Measurements from ENCODE around the gene NRIP1. TPM values are rescaled to one million over a fixed set of nuclear protein-coding genes. Genes with fewer than 3 reads are reported as not detected.

NRIP1 gene
- total and polyA plus RNA-seq, 2 of the 8 experiments (the other 6 are each of a cell fraction or from before 2014, with no cell fraction given), result 1.5 to 9.3 TPM

GRCh38 chr21:14923468-14923867, 141.3 kb downstream of the NRIP1 start:
- CTCF ChIA-PET (ENCODE audit: partially characterized antibody), result no interaction called here
- DNase-seq (ENCODE audit: low read depth in 1 of 2, low spot score in 2 of 2), result no peak

More at GRCh38 chr21:14923468-14923867, 141.3 kb downstream of the NRIP1 start:
- H3K14ac ChIP-seq (ENCODE audit: insufficient read length), result no peak overlapping the region
- H3K56ac ChIP-seq (replicated peaks; ENCODE audit: insufficient read length, low read depth, low read length), result no peak overlapping the region
- H3K27me3 ChIP-seq (replicated peaks in 1 of 4; ENCODE audit: control insufficient read depth in 3 of 4, extremely low read depth in 1 of 4, insufficient read depth in 3 of 4, low read length in 3 of 4), result no peaks in the 10 kb centered on the region
- H3K18ac ChIP-seq (ENCODE audit: extremely low read depth, low read length), result no peak overlapping the region
- no peak overlapping the region for H2BK12ac ChIP-seq (ENCODE audit: low read depth, low read length)
- FAIRE-seq, result no peak
- no peak overlapping the region for H4K8ac ChIP-seq (ENCODE audit: extremely low read depth, insufficient read depth, low read length)
- no peak overlapping the region for H2BK120ac ChIP-seq (replicated peaks; ENCODE audit: low read depth, low read length)
- H3K23me2 ChIP-seq (ENCODE audit: low read depth, low read length), result no peaks in the 10 kb centered on the region
- H3K4me1 ChIP-seq (replicated peaks in 1 of 4; ENCODE audit: control insufficient read depth in 3 of 4, insufficient read depth in 4 of 4, low read length in 3 of 4), result peaks cover 0 to 1% (median 0%) of the 10 kb centered on the region in 4 experiments; a peak in 1 of 7 replicates
- no peak overlapping the region for H3K4ac ChIP-seq (replicated peaks; ENCODE audit: insufficient read length, low read depth, low read length)
- POLR2A ChIA-PET (ENCODE audit: partially characterized antibody), result no interaction called here
- H2BK20ac ChIP-seq (ENCODE audit: low read length), result no peak overlapping the region
- H2BK15ac ChIP-seq (ENCODE audit: low read length), result no peak overlapping the region
- no peak overlapping the region for H3K23ac ChIP-seq (ENCODE audit: insufficient read length)
- no peaks in the 10 kb centered on the region for H4K20me1 ChIP-seq (replicated peaks in 1 of 2; ENCODE audit: control insufficient read depth in 1 of 2, insufficient read depth in 2 of 2, low read length in 2 of 2)
- H3K79me2 ChIP-seq (ENCODE audit: control insufficient read depth in 1 of 2, insufficient read depth in 2 of 2, low read length in 2 of 2), result no peaks in the 10 kb centered on the region
- WGBS, 2 experiments (ENCODE audit: extremely low coverage in 1 of 2, insufficient coverage in 1 of 2, insufficient read length in 1 of 2, insufficient replicate concordance in 2 of 2, low coverage in 1 of 2, low lambda C conversion rate in 2 of 2, missing lambda C conversion rate in 1 of 2), result 95% methylated on average over 1 of the region's 1 CpG; no CpG with 5 or more reads in 1 of the 2 experiments
- H3K27ac ChIP-seq (ENCODE audit: low read depth, low read length), result no peak overlapping the region
- TF ChIP-seq, protein P1, sequence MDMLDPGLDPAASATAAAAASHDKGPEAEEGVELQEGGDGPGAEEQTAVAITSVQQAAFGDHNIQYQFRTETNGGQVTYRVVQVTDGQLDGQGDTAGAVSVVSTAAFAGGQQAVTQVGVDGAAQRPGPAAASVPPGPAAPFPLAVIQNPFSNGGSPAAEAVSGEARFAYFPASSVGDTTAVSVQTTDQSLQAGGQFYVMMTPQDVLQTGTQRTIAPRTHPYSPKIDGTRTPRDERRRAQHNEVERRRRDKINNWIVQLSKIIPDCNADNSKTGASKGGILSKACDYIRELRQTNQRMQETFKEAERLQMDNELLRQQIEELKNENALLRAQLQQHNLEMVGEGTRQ (IDR thresholded peaks at IDR 0.05; ENCODE audit: low read length), result no peak
- no peak for TF ChIP-seq SIX5 (IDR thresholded peaks at IDR 0.05; ENCODE audit: low read depth, low read length)
- TF ChIP-seq NRF1 (IDR thresholded peaks at IDR 0.05; ENCODE audit: low read depth, low read length), result no peak
- TF ChIP-seq CBX5 (IDR thresholded peaks at IDR 0.05; ENCODE audit: low read depth, low read length), result no peak
- TF ChIP-seq BCL11A (IDR thresholded peaks at IDR 0.05; ENCODE audit: low read depth in 2 of 2, low read length in 2 of 2), result no peak
- TF ChIP-seq SIN3A (conservative IDR thresholded peaks at IDR 0.05 in 1 of 2, IDR thresholded peaks at IDR 0.05 in 1 of 2; ENCODE audit: low read depth in 1 of 2, low read length in 2 of 2), result no peak
- TF ChIP-seq EP300 (IDR thresholded peaks at IDR 0.05; ENCODE audit: borderline replicate concordance in 1 of 2, low read depth in 2 of 2, low read length in 2 of 2), result no peak
- no peak overlapping the region for H3K9ac ChIP-seq (replicated peaks in 1 of 4; ENCODE audit: extremely low read depth in 1 of 4, low read depth in 3 of 4, low read length in 3 of 4)
- H3K4me2 ChIP-seq (ENCODE audit: insufficient read depth in 1 of 2, low read depth in 2 of 2, low read length in 2 of 2), result no peak overlapping the region
- no peak overlapping the region for H4K91ac ChIP-seq (replicated peaks; ENCODE audit: insufficient read length, low read length)
- no peak overlapping the region for H2AFZ ChIP-seq (ENCODE audit: low read length)
- no peaks in the 10 kb centered on the region for H3K36me3 ChIP-seq (ENCODE audit: control insufficient read depth in 2 of 4, insufficient read depth in 4 of 4, low read length in 3 of 4)
- H3K4me3 ChIP-seq (ENCODE audit: extremely low read depth in 1 of 4, insufficient read depth in 2 of 4, low read depth in 3 of 4, low read length in 4 of 4), result no peak overlapping the region
- H3K79me1 ChIP-seq (ENCODE audit: low read depth, low read length), result no peaks in the 10 kb centered on the region
- H4K5ac ChIP-seq (ENCODE audit: insufficient read length, low read depth, low read length), result no peak overlapping the region
- no peaks in the 10 kb centered on the region for H3K9me3 ChIP-seq (ENCODE audit: insufficient read depth in 2 of 2, low read depth in 1 of 2, low read length in 1 of 2)
- H2BK5ac ChIP-seq (ENCODE audit: low read depth, low read length), result no peak overlapping the region
- H2AK5ac ChIP-seq (ENCODE audit: low read depth, low read length), result no peak overlapping the region
